GM12878 (cell line): ENCODE data around the gene HSD17B12. TPM values are rescaled to one million over a fixed set of nuclear protein-coding genes. Genes with fewer than 3 reads are reported as not detected.

Source experiments
- ATAC-seq: fragments of 200-7000 bp; cut with Tn5 transposase; 3 replicates; pipeline ENCODE4 v1.9.1; 2020; ENCODE audit warnings: mild to moderate bottlenecking, moderate library complexity
- BruUV-seq: library from RNA; stranded (reverse); fragments of 400-500 nt; replicated peaks from 2 replicates; lab custom pipeline; 2021; lab: Mats Ljungman, UMichigan
- CTCF ChIA-PET: fragments of 300-600 bp; sonication (Branson Sonifier 250); formaldehyde crosslinking; extraction: SDS; loops from one replicate; lab custom pipeline; 2021; ENCODE audit warnings: inconsistent platforms; lab: Yijun Ruan, JAX
- POLR2A ChIA-PET: fragments of 350-600 bp; formaldehyde crosslinking; extraction: SDS; loops from one replicate; lab custom pipeline; 2021; ENCODE audit warnings: inconsistent platforms; lab: Charles Lee
- RAD21 ChIA-PET: fragments of 300-600 bp; sonication (Branson Sonifier 250); formaldehyde crosslinking; loops from one replicate; lab custom pipeline; 2023; ENCODE audit warnings: antibody characterized with exemption; ENCODE audit not compliant: unreplicated experiment; lab: Charles Lee
- SMC1A ChIA-PET: fragments of 300-600 bp; sonication (Branson Sonifier 250); formaldehyde crosslinking; loops from one replicate; lab custom pipeline; 2023; ENCODE audit not compliant: unreplicated experiment, uncharacterized antibody; lab: Charles Lee
- DNase-seq: peaks from one replicate; pipeline ENCODE4 v3.0.0-alpha.2; 2011; ENCODE audit warnings: low read depth, low spot score
- FAIRE-seq: peaks from 3 replicates; lab custom pipeline; 2011; peaks lifted over from hg19 to GRCh38; lab: Jason Lieb, UNC
- H2AFZ ChIP-seq: 2 replicates; pipeline ENCODE4 v1.6.0; 2011; ENCODE audit warnings: low read depth, low read length, control low read depth; ENCODE audit not compliant: control insufficient read depth
- H3K27ac ChIP-seq: 2 replicates; pipeline ENCODE4 v1.5.1; 2011; ENCODE audit warnings: control low read depth; ENCODE audit not compliant: control insufficient read depth, insufficient read depth
- H3K27me3 ChIP-seq, 2 experiments: replicated peaks in 1 of 2; 2 replicates each; pipeline versions ENCODE4 v1.6.0 to v1.6.1; 2011; ENCODE audit warnings: low read length in 1 of 2; ENCODE audit not compliant: control insufficient read depth in 2 of 2, insufficient read depth in 2 of 2
- H3K36me3 ChIP-seq, 2 experiments: 2 replicates each; pipeline ENCODE4 v1.5.1; 2011; ENCODE audit warnings: low read length in 1 of 2; ENCODE audit not compliant: control insufficient read depth in 2 of 2, insufficient read depth in 2 of 2
- H3K4me1 ChIP-seq: 2 replicates; pipeline ENCODE4 v1.6.1; 2011; ENCODE audit warnings: mild to moderate bottlenecking, low read length, moderate library complexity, mixed read lengths; ENCODE audit not compliant: control insufficient read depth, insufficient read depth
- H3K4me2 ChIP-seq: 2 replicates; pipeline ENCODE4 v1.6.0; 2011; ENCODE audit warnings: control low read depth; ENCODE audit not compliant: control insufficient read depth, insufficient read depth
- H3K4me3 ChIP-seq: fragments of 200-600 bp; sonication (generic); 2 replicates; pipeline ENCODE4 v1.5.1; 2016
- H3K79me2 ChIP-seq: 2 replicates; pipeline ENCODE4 v1.6.0; 2011; ENCODE audit warnings: low read length; ENCODE audit not compliant: control insufficient read depth, insufficient read depth
- H3K9ac ChIP-seq: 2 replicates; pipeline ENCODE4 v1.8.0; 2011; ENCODE audit warnings: low read length, control low read depth, mixed read lengths; ENCODE audit not compliant: control insufficient read depth, insufficient read depth
- H3K9me3 ChIP-seq: replicated peaks from 3 replicates; pipeline ENCODE4 v1.5.1; 2011; ENCODE audit warnings: mild to moderate bottlenecking, low read length; ENCODE audit not compliant: control insufficient read depth, insufficient read depth
- H4K20me1 ChIP-seq: 2 replicates; pipeline ENCODE4 v1.6.0; 2011; ENCODE audit not compliant: control insufficient read depth, insufficient read depth
- E2F4 ChIP-seq: IDR thresholded peaks from 2 replicates; pipeline ENCODE4 v1.6.1; 2012; ENCODE audit warnings: low read depth, low read length, improper control_type of control experiment
- FOS ChIP-seq: IDR thresholded peaks from 3 replicates; pipeline ENCODE4 v1.6.1; 2011; ENCODE audit warnings: borderline replicate concordance; ENCODE audit not compliant: insufficient read length; ENCODE audit errors: extremely low read depth
- IKZF1 ChIP-seq: fragments of 450-650 bp; conservative IDR thresholded peaks from 2 replicates; pipeline ENCODE4 v1.6.1; 2017; ENCODE audit warnings: antibody characterized with exemption, mild to moderate bottlenecking
- JUND ChIP-seq: IDR thresholded peaks from 2 replicates; pipeline ENCODE4 v1.6.1; 2012; ENCODE audit warnings: low read depth, mild to moderate bottlenecking, low read length, improper control_type of control experiment, moderate library complexity
- POLR2AphosphoS2 ChIP-seq: IDR thresholded peaks from 2 replicates; pipeline ENCODE4 v1.6.1; 2011; ENCODE audit warnings: low read depth, mild to moderate bottlenecking, low read length, improper control_type of control experiment, moderate library complexity
- RAD51 ChIP-seq: fragments of 450-650 bp; IDR thresholded peaks from 2 replicates; pipeline ENCODE4 v1.6.1; 2016; ENCODE audit warnings: moderate library complexity, mild to moderate bottlenecking, inconsistent platforms
- SMC3 ChIP-seq: IDR thresholded peaks from 2 replicates; pipeline ENCODE4 v1.6.1; 2011; ENCODE audit warnings: low read length, improper control_type of control experiment, borderline replicate concordance
- TAF1 ChIP-seq: IDR thresholded peaks from 2 replicates; pipeline ENCODE4 v1.6.1; 2011; ENCODE audit warnings: mild to moderate bottlenecking, low read depth, low read length, borderline replicate concordance
- YY1 ChIP-seq: IDR thresholded peaks from 2 replicates; pipeline ENCODE4 v1.6.1; 2011; ENCODE audit warnings: low read depth, mild to moderate bottlenecking, low read length
- WGBS: methylation state at CpG from one replicate; pipeline ENCODE4 v1.1.6; 2016; ENCODE audit warnings: low lambda C conversion rate; ENCODE audit not compliant: insufficient replicate concordance, insufficient coverage; ENCODE audit errors: missing lambda C conversion rate; 5-methylcytosine and 5-hydroxymethylcytosine counted together
- in situ Hi-C: fragments of 300-500 bp; cut with MboI; formaldehyde crosslinking; loops from 9 replicates; pipeline ENCODE4 v1.14.3; 2018; ENCODE audit warnings: mixed read lengths
- intact Hi-C: fragments of 100-400 bp; cut with micrococcal nuclease; formaldehyde crosslinking; loops from one replicate; pipeline ENCODE4 v1.14.2; 2022; ENCODE audit not compliant: unreplicated experiment
- polyA plus RNA-seq, 11 experiments: library from polyadenylated mRNA; depleted of rRNA in 4 of 11; unstranded in 6 of 11; stranded (reverse) in 5 of 11; fragments of >200 nt; fragmentation: Nextera tagmentation in 4 of 11; fragmentation: Illumina TruSeq in 1 of 11; extraction: Ambion mirVana in 4 of 11; extraction: Trizol in 1 of 11; gene quantifications; 1 replicate in 1 of 11; 2 replicates in 10 of 11; pipeline versions ENCODE4 v1.2.1 to v1.2.3, GENCODE V29; 2011 to 2016; ENCODE audit warnings: inconsistent platforms in 2 of 11, missing spikeins in 2 of 11, low read depth in 1 of 11
- total RNA-seq, 4 experiments: library from RNA; depleted of rRNA in 3 of 4; stranded (reverse); fragments of >200 nt in 3 of 4; fragmentation: Illumina TruSeq in 1 of 4; extraction: Trizol in 1 of 4; gene quantifications; 2 replicates each; pipeline versions ENCODE4 v1.2.1 to v1.2.3, GENCODE V29; 2013 to 2021

HSD17B12 gene
- total and polyA plus RNA-seq, 10 of the 15 experiments (the other 5 are each of a cell fraction or from before 2014, with no cell fraction given) = 23.6 to 88.0 (median 64.7) TPM

DNA sequence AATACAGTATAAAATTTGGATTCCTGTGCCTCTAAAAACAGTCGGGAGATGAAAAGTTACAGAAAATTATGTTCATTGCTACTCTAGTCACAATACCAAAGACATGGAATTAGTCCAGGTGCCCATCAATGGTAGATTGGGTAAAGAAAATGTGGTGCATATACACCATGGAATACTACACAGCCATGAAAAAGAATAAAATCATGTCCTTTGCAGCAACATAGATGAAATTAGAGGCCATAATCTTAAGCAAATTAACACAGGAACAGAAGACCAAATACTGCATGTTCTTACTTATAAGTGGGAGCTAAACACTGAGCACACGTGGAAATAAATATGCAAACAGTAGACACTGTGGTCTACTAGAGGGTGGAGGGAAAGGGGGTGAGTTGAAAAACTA is 67.6 kb downstream of the HSD17B12 start:
- Histone ChIP-seq H3K9ac (no peak overlapping the region), H3K4me2 (no peak overlapping the region), H2AFZ (no peak overlapping the region), H3K9me3 (peaks cover 1% of the 10 kb centered on the region; the same call in 2 of the 3 replicates), H4K20me1 (no peaks in the 10 kb centered on the region), H3K27me3 (no peaks in the 10 kb centered on the region), H3K4me1 (no peaks in the 10 kb centered on the region), H3K79me2 (no peaks in the 10 kb centered on the region; the same call in 1 of the 2 replicates), H3K27ac (no peak overlapping the region), H3K36me3 (peaks cover 2 to 11% of the 10 kb centered on the region in 2 experiments; a peak in 3 of 4 replicates), H3K4me3 (no peak overlapping the region)
- DNase-seq = no peak
- POLR2A ChIA-PET = no interaction called here
- RAD21 ChIA-PET = no interaction called here
- no peak for FAIRE-seq
- in situ Hi-C loops (no loop called here), intact Hi-C loops (no loop called here)
- no peak for ATAC-seq
- 95% methylated on average over 2 of the region's 2 CpGs for WGBS
- no peak for TF ChIP-seq RAD51
- no peak for TF ChIP-seq YY1
- TF ChIP-seq IKZF1 = no peak
- no peak for TF ChIP-seq SMC3
- TF ChIP-seq E2F4 = no peak
- no peak for TF ChIP-seq TAF1
- no peak for TF ChIP-seq POLR2AphosphoS2
- TF ChIP-seq FOS = no peak
- no peak for TF ChIP-seq JUND
- SMC1A ChIA-PET = no interaction called here
- CTCF ChIA-PET = no interaction called here
- no TSS peak for BruUV-seq
